GM12892 (cell line): Measurements from ENCODE around the gene CLEC1A.

Experiments used
- POLR2A ChIP-seq: IDR thresholded peaks from 2 replicates; pipeline ENCODE4 v1.6.1; 2011; ENCODE audit warnings: low read depth, low read length, control low read depth
- POLR2AphosphoS5 ChIP-seq: IDR thresholded peaks from 2 replicates; pipeline ENCODE4 v1.6.1; 2011; ENCODE audit warnings: low read depth, low read length, control low read depth
- TAF1 ChIP-seq: IDR thresholded peaks from 2 replicates; pipeline ENCODE4 v1.6.1; 2011; ENCODE audit warnings: low read depth, mild to moderate bottlenecking, control low read depth, low read length, borderline replicate concordance

DNA sequence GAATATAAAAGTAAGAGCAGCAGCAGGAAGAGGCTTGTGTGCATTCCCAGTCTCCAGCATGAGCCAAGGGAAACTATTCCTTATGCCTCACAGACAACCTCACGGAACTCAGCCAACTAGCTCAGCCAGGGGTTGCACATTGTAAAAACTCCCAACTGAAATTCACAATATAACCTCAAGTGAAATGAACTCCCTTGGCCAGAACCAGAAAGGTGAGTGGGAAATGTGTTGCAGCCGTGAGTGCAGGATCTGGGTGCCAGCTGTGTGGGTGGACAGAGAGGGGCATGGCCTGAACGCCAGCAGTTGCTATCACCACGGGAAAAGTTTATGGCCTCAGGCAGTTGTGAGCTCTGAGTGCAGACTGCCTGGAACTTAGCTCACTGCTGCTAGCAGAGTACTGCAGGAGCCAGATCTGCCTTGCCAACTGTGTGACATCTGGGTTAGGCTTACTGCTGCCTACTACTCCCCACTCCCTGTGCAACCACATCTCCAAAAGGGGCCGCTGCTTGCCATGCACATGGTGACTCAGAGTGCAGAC, 2.3 kb upstream of the CLEC1A start:
- no peak for TF ChIP-seq POLR2A
- no peak for TF ChIP-seq POLR2AphosphoS5
- TF ChIP-seq TAF1, result no peak
